ENCODE results near the gene CSNK1G1. TPM values are rescaled to one million over a fixed set of nuclear protein-coding genes. Genes with fewer than 3 reads are reported as not detected.

CSNK1G1 gene
- polyA plus RNA-seq, 1 donor from 2014 or later = 18.9 TPM

GRCh38 chr15:64284042-64284441 is 71.9 kb downstream of the CSNK1G1 start:
- H4K20me1 ChIP-seq (ENCODE audit: insufficient read depth) = no peaks in the 10 kb centered on the region

GRCh38 chr15:64282701-64283100 is 73.3 kb downstream of the CSNK1G1 start:
- H3K4me2 ChIP-seq (ENCODE audit: low read length) = no peak overlapping the region
- H3K36me3 ChIP-seq (ENCODE audit: insufficient read depth, low read length) = no peaks in the 10 kb centered on the region
- TF ChIP-seq EZH2 (IDR thresholded peaks at IDR 0.05; ENCODE audit: borderline replicate concordance, insufficient read depth, low read length, poor library complexity, severe bottlenecking) = no peak
- no peak for TF ChIP-seq MXI1 (conservative IDR thresholded peaks at IDR 0.05; ENCODE audit: poor library complexity, severe bottlenecking)
- no peak for TF ChIP-seq TAF1 (IDR thresholded peaks at IDR 0.05; ENCODE audit: low read depth)
- TF ChIP-seq SMC3 (conservative IDR thresholded peaks at IDR 0.05; ENCODE audit: poor library complexity) = no peak
- no peak for TF ChIP-seq POLR2AphosphoS5 (IDR thresholded peaks at IDR 0.05)
- TF ChIP-seq CTCF (IDR thresholded peaks at IDR 0.05; ENCODE audit: poor library complexity, severe bottlenecking) = no peak
- no peak for TF ChIP-seq EP300 (conservative IDR thresholded peaks at IDR 0.05; ENCODE audit: poor library complexity, severe bottlenecking)
- no peak for TF ChIP-seq RAD21 (conservative IDR thresholded peaks at IDR 0.05)
- TF ChIP-seq REST (IDR thresholded peaks at IDR 0.05; ENCODE audit: borderline replicate concordance) = no peak
- no peaks in the 10 kb centered on the region for H3K79me2 ChIP-seq (replicated peaks; ENCODE audit: insufficient read depth, low read length)
- no peaks in the 10 kb centered on the region for H3K27me3 ChIP-seq (ENCODE audit: insufficient read depth, low read depth, low read length)
- H3K9me3 ChIP-seq (ENCODE audit: low read length) = no peaks in the 10 kb centered on the region
- no peak overlapping the region for H3K27ac ChIP-seq (ENCODE audit: low read length)
- H4K20me1 ChIP-seq (ENCODE audit: insufficient read depth) = no peaks in the 10 kb centered on the region
- no peak overlapping the region for H3K9ac ChIP-seq (ENCODE audit: low read length)
- no peak overlapping the region for H3K4me3 ChIP-seq (ENCODE audit: low read length)
- no peaks in the 10 kb centered on the region for H3F3A ChIP-seq (ENCODE audit: insufficient read depth, low read length, poor library complexity, severe bottlenecking)
- no peak overlapping the region for H2AFZ ChIP-seq (ENCODE audit: low read depth, low read length)
- no peaks in the 10 kb centered on the region for H3K9me2 ChIP-seq (ENCODE audit: insufficient read depth, low read length)

More at GRCh38 chr15:64284042-64284441, 71.9 kb downstream of the CSNK1G1 start:
- Histone ChIP-seq H3K79me2 (replicated peaks; ENCODE audit: insufficient read depth, low read length) (no peaks in the 10 kb centered on the region), H2AFZ (ENCODE audit: low read depth, low read length) (no peak overlapping the region), H3F3A (ENCODE audit: insufficient read depth, low read length, poor library complexity, severe bottlenecking) (no peaks in the 10 kb centered on the region), H3K9ac (ENCODE audit: low read length) (no peak overlapping the region), H3K9me2 (ENCODE audit: insufficient read depth, low read length) (no peaks in the 10 kb centered on the region), H3K4me3 (ENCODE audit: low read length) (no peak overlapping the region), H3K27me3 (ENCODE audit: insufficient read depth, low read depth, low read length) (no peaks in the 10 kb centered on the region), H3K27ac (ENCODE audit: low read length) (no peak overlapping the region), H3K9me3 (ENCODE audit: low read length) (no peaks in the 10 kb centered on the region), H3K4me2 (ENCODE audit: low read length) (no peak overlapping the region), H3K36me3 (ENCODE audit: insufficient read depth, low read length) (no peaks in the 10 kb centered on the region)
- TF ChIP-seq TAF1 (IDR thresholded peaks at IDR 0.05; ENCODE audit: low read depth) (no peak), SMC3 (conservative IDR thresholded peaks at IDR 0.05; ENCODE audit: poor library complexity) (no peak), REST (IDR thresholded peaks at IDR 0.05; ENCODE audit: borderline replicate concordance) (no peak), POLR2AphosphoS5 (IDR thresholded peaks at IDR 0.05) (no peak)
